ENCODE results near the gene AGK. TPM values are rescaled to one million over a fixed set of nuclear protein-coding genes. Genes with fewer than 3 reads are reported as not detected.

The AGK gene
- total RNA-seq, 1 experiment from 2014 or later = 48.9 TPM

GRCh38 chr7:141702047-141702567 lies 150.9 kb downstream of the AGK start, which contains the start of gene DENND11:
Gene DENND11, minus strand, starts transcription at chr7:141702166. Its CDS starts 13 bp downstream, at chr7:141702153.
- H3K4me1 ChIP-seq (ENCODE audit: low read length) = peaks cover 19% of the 10 kb centered on the region
- no peaks in the 10 kb centered on the region for H3K9me2 ChIP-seq (replicated peaks; ENCODE audit: insufficient read depth, low read length)
- DNase-seq = peak; percentile 69
- H3K79me2 ChIP-seq (ENCODE audit: low read length) = no peaks in the 10 kb centered on the region
- H3K4me2 ChIP-seq (ENCODE audit: low read depth, low read length, poor library complexity, severe bottlenecking) = peak within 1 kb of the TSS; percentile 86
- no peaks in the 10 kb centered on the region for H3K36me3 ChIP-seq (ENCODE audit: insufficient read depth, low read length)
- no peak within 1 kb of the TSS for H3K27ac ChIP-seq (ENCODE audit: low read length)
- no peaks in the 10 kb centered on the region for H3K27me3 ChIP-seq (ENCODE audit: low read length)
- H4K20me1 ChIP-seq (ENCODE audit: insufficient read depth, low read depth, low read length) = peaks cover 8% of the 10 kb centered on the region; the same call in 1 of the 2 replicates
- peak within 1 kb of the TSS; percentile 81 for H3K4me3 ChIP-seq (ENCODE audit: low read length)
- peak within 1 kb of the TSS; percentile 72 for H3K9ac ChIP-seq (ENCODE audit: low read length)
- no peaks in the 10 kb centered on the region for H3K9me3 ChIP-seq (ENCODE audit: low read length)
- H2AFZ ChIP-seq (ENCODE audit: low read length) = peak within 1 kb of the TSS; percentile 97

- Histone ChIP-seq H3K4me3 (ENCODE audit: low read length) (peak overlapping the region; percentile 81; the same call in 1 of the 2 replicates), H3K27me3 (ENCODE audit: low read length) (no peaks in the 10 kb centered on the region), H3K9ac (ENCODE audit: low read length) (no peak overlapping the region; the same call in 1 of the 2 replicates), H3K9me3 (ENCODE audit: low read length) (no peaks in the 10 kb centered on the region), H3K4me2 (ENCODE audit: low read depth, low read length, poor library complexity, severe bottlenecking) (peak overlapping the region; percentile 86), H3K27ac (ENCODE audit: low read length) (no peak overlapping the region), H2AFZ (ENCODE audit: low read length) (no peak overlapping the region), H3K9me2 (replicated peaks; ENCODE audit: insufficient read depth, low read length) (no peaks in the 10 kb centered on the region), H3K79me2 (ENCODE audit: low read length) (no peaks in the 10 kb centered on the region), H3K36me3 (ENCODE audit: insufficient read depth, low read length) (no peaks in the 10 kb centered on the region), H3K4me1 (ENCODE audit: low read length) (peaks cover 19% of the 10 kb centered on the region), H4K20me1 (ENCODE audit: insufficient read depth, low read depth, low read length) (peaks cover 4% of the 10 kb centered on the region; the same call in 1 of the 2 replicates)
- no peak for DNase-seq
Observed at GRCh38 chr7:141702892-141703291, 151.7 kb downstream of the AGK start.

DNA sequence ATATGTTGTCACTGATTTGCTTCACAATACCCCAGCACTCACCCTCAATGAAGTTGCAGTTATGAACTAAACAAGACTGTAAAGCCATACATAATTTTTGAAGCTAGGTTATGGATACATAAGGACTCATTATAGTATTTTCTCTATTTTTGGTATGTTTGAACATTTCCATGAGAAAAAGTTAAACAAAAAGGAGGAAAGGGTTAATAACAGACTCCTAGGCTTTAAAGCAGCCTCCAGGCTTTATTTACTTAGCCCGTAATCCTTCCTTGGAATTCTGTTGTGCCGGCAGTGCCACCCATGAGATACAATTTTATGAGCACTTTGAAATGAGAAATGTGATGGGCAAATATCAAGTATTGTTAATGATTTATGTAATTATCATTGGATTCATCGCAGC lies 152.9 kb downstream of the AGK start:
- Histone ChIP-seq H3K36me3 (ENCODE audit: insufficient read depth, low read length) (no peaks in the 10 kb centered on the region), H2AFZ (ENCODE audit: low read length) (no peak overlapping the region), H3K4me1 (ENCODE audit: low read length) (peaks cover 12% of the 10 kb centered on the region), H3K9me2 (replicated peaks; ENCODE audit: insufficient read depth, low read length) (no peaks in the 10 kb centered on the region), H3K27ac (ENCODE audit: low read length) (no peak overlapping the region), H3K9me3 (ENCODE audit: low read length) (no peaks in the 10 kb centered on the region), H3K79me2 (ENCODE audit: low read length) (no peaks in the 10 kb centered on the region), H3K4me2 (ENCODE audit: low read depth, low read length, poor library complexity, severe bottlenecking) (no peak overlapping the region), H4K20me1 (ENCODE audit: insufficient read depth, low read depth, low read length) (no peaks in the 10 kb centered on the region; the same call in 1 of the 2 replicates), H3K9ac (ENCODE audit: low read length) (no peak overlapping the region), H3K4me3 (ENCODE audit: low read length) (no peak overlapping the region), H3K27me3 (ENCODE audit: low read length) (no peaks in the 10 kb centered on the region)
- no peak for DNase-seq

- Histone ChIP-seq H2AFZ (ENCODE audit: low read length) (no peak overlapping the region), H3K9ac (ENCODE audit: low read length) (no peak overlapping the region), H3K79me2 (ENCODE audit: low read length) (no peaks in the 10 kb centered on the region), H4K20me1 (ENCODE audit: insufficient read depth, low read depth, low read length) (no peaks in the 10 kb centered on the region; the same call in 1 of the 2 replicates), H3K4me2 (ENCODE audit: low read depth, low read length, poor library complexity, severe bottlenecking) (no peak overlapping the region), H3K9me2 (replicated peaks; ENCODE audit: insufficient read depth, low read length) (no peaks in the 10 kb centered on the region), H3K4me3 (ENCODE audit: low read length) (no peak overlapping the region), H3K9me3 (ENCODE audit: low read length) (no peaks in the 10 kb centered on the region), H3K27me3 (ENCODE audit: low read length) (no peaks in the 10 kb centered on the region), H3K36me3 (ENCODE audit: insufficient read depth, low read length) (no peaks in the 10 kb centered on the region), H3K27ac (ENCODE audit: low read length) (no peak overlapping the region), H3K4me1 (ENCODE audit: low read length) (peaks cover 11% of the 10 kb centered on the region)
- no peak for DNase-seq
Observed at GRCh38 chr7:141704741-141705140, 153.5 kb downstream of the AGK start.

Other genes with a start within 250 kb of the AGK start
- 16.2 and 17.9 TPM in 2 replicates for gene DENND11, start 150.8 kb downstream of the AGK start, total RNA-seq (2014; rRNA removed; shearing (Covaris generic); ENCODE audit: low replicate concordance)
- 0.04 TPM in 1 of 2 replicates, not detected in the other for gene WEE2, start 156.9 kb downstream of the AGK start, total RNA-seq (2014; rRNA removed; shearing (Covaris generic); ENCODE audit: low replicate concordance)
- 176 and 231 TPM in 2 replicates for gene SSBP1, start 186.9 kb downstream of the AGK start, total RNA-seq (2014; rRNA removed; shearing (Covaris generic); ENCODE audit: low replicate concordance)
- 0.94 and 1.0 TPM in 2 replicates for gene TAS2R3, start 212.7 kb downstream of the AGK start, total RNA-seq (2014; rRNA removed; shearing (Covaris generic); ENCODE audit: low replicate concordance)
- 0.43 and 1.3 TPM in 2 replicates for gene TAS2R4, start 225.3 kb downstream of the AGK start, total RNA-seq (2014; rRNA removed; shearing (Covaris generic); ENCODE audit: low replicate concordance)
- gene TAS2R5, start 238.8 kb downstream of the AGK start, total RNA-seq (2014; rRNA removed; shearing (Covaris generic); ENCODE audit: low replicate concordance) = 0.90 and 2.5 TPM in 2 replicates

Data from Karpas-422 (cell line).